PFSK-1 (cell line): ENCODE measurements around the gene ESM1. TPM values are rescaled to one million over a fixed set of nuclear protein-coding genes. Genes with fewer than 3 reads are reported as not detected.

Experiments used
- FOXP2 ChIP-seq: optimal IDR thresholded peaks from 2 replicates; pipeline ENCODE3; 2011; ENCODE audit warnings: borderline replicate concordance, control low read depth, inconsistent platforms; ENCODE audit not compliant: insufficient read depth; ENCODE audit errors: extremely low read length, extremely low read depth
- POLR2AphosphoS5 ChIP-seq: IDR thresholded peaks from 2 replicates; pipeline ENCODE4 v1.6.1; 2012; ENCODE audit warnings: low read depth, mild to moderate bottlenecking, control low read depth, low read length, moderate library complexity
- REST ChIP-seq, 2 experiments: IDR thresholded peaks; 2 replicates each; pipeline versions ENCODE4 v1.6.1 to v1.8.0; 2011 to 2012; ENCODE audit warnings: low read depth in 2 of 2, low read length in 2 of 2, control low read depth in 1 of 2, inconsistent platforms in 1 of 2, mild to moderate bottlenecking in 1 of 2, moderate library complexity in 1 of 2; ENCODE audit not compliant: insufficient read depth in 1 of 2
- SIN3A ChIP-seq: IDR thresholded peaks from 2 replicates; pipeline ENCODE4 v1.6.1; 2012; ENCODE audit warnings: mild to moderate bottlenecking, low read length, moderate library complexity, borderline replicate concordance; ENCODE audit not compliant: insufficient read depth
- TAF1 ChIP-seq: IDR thresholded peaks from 2 replicates; pipeline ENCODE4 v1.6.1; 2012; ENCODE audit warnings: low read length, control low read depth, borderline replicate concordance; ENCODE audit not compliant: insufficient read depth
- polyA plus RNA-seq: library from polyadenylated mRNA; unstranded; fragments of >200 nt; gene quantifications from one replicate; pipeline ENCODE4 v1.2.1, GENCODE V29; 2012; ENCODE audit warnings: low read depth, missing spikeins; ENCODE audit not compliant: insufficient read length

The ESM1 gene, protein sequence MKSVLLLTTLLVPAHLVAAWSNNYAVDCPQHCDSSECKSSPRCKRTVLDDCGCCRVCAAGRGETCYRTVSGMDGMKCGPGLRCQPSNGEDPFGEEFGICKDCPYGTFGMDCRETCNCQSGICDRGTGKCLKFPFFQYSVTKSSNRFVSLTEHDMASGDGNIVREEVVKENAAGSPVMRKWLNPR
- polyA plus RNA-seq, result 0.38 TPM

DNA sequence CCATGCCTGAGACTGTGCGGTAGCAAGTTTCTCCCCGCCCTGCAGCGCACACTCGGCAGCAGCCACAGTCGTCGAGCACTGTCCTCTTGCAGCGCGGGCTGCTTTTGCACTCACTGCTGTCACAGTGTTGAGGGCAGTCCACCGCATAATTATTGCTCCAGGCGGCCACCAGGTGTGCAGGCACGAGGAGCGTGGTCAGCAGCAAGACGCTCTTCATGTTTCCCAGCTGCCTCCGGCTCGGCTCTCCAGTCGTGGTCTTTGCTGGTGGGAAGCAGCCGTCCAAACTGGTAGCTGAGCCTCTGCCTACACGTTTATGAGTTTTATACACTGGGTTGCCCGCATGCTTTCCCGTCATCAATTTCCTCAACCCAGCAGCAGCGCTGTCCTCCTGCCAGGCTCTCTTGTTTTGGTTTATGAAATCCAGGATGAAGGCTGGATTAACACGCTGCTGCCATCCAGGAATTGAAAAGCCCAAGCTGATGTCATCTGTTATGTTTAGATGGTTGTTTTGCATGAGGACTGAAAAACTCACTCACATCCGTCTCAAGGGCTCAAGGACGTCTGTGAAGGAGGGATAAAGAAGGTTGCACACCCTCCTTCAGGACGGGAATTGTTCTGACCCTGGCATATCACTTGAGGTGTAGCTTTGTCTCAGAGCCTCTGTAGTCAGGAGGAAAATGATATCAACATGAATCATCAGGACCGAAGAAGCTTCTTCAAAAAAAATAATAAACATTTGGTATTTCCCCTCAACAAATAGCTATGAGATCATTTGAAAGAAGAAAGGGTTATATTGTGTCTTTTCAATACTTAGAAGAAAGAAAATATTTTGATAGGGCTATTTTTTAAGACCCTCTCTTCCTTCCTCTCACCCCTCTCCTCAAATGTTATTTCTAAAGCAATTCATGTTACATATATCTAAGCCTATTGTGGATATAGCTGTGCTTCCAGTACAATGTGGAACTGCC is at the start of gene ESM1:
Gene ESM1 (minus strand): TSS at position 293 of the 968 bp plus-strand sequence. CDS start 76 bp downstream, at position 217.
- TF ChIP-seq POLR2AphosphoS5 (no peak), REST (IDR thresholded peaks at IDR 0.05; ENCODE audit: insufficient read depth in 1 of 2, low read depth in 2 of 2, low read length in 2 of 2) (no peak), TAF1 (no peak), SIN3A (no peak), FOXP2 (no peak)

DNA sequence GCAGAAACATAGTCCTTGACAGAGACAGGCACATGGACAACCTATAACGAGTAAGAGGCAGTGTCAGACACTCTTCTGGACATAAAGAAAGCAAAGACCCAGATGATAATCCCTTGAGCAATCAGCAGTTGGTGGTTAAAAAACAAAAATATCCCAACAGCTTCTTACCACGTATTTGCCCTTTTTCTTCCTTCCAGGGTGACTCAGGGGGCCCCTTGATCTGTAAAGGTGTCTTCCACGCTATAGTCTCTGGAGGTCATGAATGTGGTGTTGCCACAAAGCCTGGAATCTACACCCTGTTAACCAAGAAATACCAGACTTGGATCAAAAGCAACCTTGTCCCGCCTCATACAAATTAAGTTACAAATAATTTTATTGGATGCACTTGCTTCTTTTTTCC is 48.2 kb upstream of the ESM1 start:
- no peak for TF ChIP-seq SIN3A
- TF ChIP-seq POLR2AphosphoS5, result no peak
- TF ChIP-seq TAF1, result no peak
- no peak for TF ChIP-seq FOXP2
- no peak for TF ChIP-seq REST (IDR thresholded peaks at IDR 0.05; ENCODE audit: insufficient read depth in 1 of 2, low read depth in 2 of 2, low read length in 2 of 2)

DNA sequence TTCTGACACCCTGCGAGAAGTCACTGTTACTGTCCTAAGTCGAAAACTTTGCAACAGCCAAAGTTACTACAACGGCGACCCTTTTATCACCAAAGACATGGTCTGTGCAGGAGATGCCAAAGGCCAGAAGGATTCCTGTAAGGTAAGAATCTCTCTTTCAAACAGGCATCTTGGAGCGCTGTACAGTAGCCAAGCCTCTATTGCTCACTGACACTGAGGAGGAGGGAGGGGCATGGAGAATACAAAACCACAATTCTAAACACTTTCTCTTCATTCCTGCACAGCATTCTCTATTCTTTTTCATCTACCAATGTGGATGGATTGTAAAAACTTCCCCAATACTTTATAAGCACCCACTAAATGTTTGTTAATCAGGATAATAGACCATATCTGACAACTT is 46.1 kb upstream of the ESM1 start:
- TF ChIP-seq FOXP2, result no peak
- no peak for TF ChIP-seq SIN3A
- no peak for TF ChIP-seq REST (IDR thresholded peaks at IDR 0.05; ENCODE audit: insufficient read depth in 1 of 2, low read depth in 2 of 2, low read length in 2 of 2)

DNA sequence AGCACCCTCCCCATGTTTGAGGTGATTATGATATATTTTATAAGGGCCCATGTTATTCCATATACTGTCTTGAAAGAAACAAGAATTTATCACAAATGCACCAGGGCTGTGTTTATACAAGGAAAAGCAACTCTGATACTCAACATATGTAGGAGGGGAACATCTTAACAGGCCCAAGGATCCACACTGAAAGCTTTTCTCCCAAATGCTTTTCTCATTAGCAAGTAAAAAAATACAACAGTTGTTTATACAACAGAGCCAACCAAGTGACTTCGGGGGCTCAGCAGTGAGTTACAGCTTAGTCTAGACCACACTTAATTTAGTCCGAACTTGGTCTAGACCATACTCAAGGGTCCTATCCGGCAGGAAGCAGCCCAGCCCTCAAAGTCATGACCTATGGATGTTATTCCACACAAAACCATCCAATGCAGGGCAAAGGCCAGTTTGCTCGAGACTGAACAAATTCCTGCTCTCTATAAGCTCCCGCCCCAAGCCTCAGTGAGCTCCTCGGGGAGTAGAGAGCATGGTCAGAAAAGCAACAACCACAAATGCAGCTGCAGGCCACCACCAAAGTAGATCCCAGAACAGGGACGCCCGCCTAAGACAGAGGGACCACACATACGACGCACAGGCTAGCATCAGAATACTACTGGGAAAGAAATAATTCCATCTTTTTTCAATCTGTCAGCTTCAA is 45.4 kb upstream of the ESM1 start:
- TF ChIP-seq SIN3A, result no peak
- no peak for TF ChIP-seq POLR2AphosphoS5
- no peak for TF ChIP-seq TAF1
- no peak for TF ChIP-seq REST (IDR thresholded peaks at IDR 0.05; ENCODE audit: insufficient read depth in 1 of 2, low read depth in 2 of 2, low read length in 2 of 2)
- TF ChIP-seq FOXP2, result no peak
